ENCODE results near the gene ZNF823. TPM values are rescaled to one million over a fixed set of nuclear protein-coding genes. Genes with fewer than 3 reads are reported as not detected.
A peak's percentile ranks its signal among the peaks of the same experiment; 100 is the strongest.

ZNF823 gene
- total and polyA plus RNA-seq, 2 of the 4 experiments (the other 2 are of a cell fraction): 2.2 to 9.3 TPM

DNA sequence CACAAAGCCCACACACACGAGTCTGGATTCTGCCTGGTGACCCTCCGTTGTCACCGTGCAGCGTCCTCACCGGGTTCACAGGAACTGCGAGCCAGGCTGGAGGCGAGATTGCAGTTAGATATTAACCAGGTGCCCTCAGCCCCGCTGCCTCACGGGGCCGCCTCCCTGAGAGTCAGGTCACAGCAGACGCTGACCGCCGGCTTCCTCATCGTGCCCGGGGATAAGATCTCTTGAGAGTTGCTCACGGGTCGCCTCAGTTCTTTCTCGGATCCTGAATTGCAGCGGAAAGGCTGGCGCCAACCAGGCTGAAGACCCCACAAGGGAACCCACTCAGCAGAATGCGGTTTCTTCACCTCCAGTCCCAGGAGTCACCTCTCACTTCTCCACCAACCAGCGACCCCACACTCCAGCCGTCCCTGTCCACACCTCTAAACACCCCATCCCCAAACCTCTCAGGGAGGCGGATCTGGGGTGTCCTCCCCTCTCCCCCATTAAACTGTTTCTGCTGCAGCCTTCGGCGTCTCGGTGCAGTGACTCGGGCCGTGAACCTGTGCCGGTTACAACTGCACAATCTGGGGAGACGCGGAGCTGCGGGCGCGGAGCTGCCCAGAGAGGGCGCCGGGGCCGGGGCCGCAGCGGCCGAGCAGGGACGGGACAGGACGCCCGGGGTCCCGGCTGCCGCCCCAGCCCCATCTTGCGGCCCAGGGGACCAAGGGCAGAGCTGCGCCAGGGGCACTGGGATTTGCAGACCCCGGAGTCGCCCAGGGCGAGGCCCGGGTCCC, 591 bp downstream of the ZNF823 start:
- no peak overlapping the region for H2BK20ac ChIP-seq (ENCODE audit: low read depth, low read length)
- 2% methylated on average over 39 of the region's 52 CpGs; no CpG with 5 or more reads in 1 of the 2 experiments for WGBS, 2 experiments (ENCODE audit: extremely low coverage in 2 of 2, insufficient read length in 1 of 2)
- H3K56ac ChIP-seq (ENCODE audit: extremely low read depth, insufficient read depth, low read length): no peak overlapping the region
- no peaks in the 10 kb centered on the region for H4K20me1 ChIP-seq (ENCODE audit: insufficient read depth, low read length)
- H3K4ac ChIP-seq (ENCODE audit: low read depth, low read length): peak overlapping the region; percentile 51
- no peaks in the 10 kb centered on the region for H3K9me3 ChIP-seq (ENCODE audit: control insufficient read depth, insufficient read depth, low read length)
- TF ChIP-seq RFX5 (IDR thresholded peaks at IDR 0.05; ENCODE audit: low read depth, low read length): no peak
- TF ChIP-seq, protein P1, sequence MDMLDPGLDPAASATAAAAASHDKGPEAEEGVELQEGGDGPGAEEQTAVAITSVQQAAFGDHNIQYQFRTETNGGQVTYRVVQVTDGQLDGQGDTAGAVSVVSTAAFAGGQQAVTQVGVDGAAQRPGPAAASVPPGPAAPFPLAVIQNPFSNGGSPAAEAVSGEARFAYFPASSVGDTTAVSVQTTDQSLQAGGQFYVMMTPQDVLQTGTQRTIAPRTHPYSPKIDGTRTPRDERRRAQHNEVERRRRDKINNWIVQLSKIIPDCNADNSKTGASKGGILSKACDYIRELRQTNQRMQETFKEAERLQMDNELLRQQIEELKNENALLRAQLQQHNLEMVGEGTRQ (IDR thresholded peaks at IDR 0.05; ENCODE audit: low read depth, low read length): no peak
- TF ChIP-seq, protein P2, sequence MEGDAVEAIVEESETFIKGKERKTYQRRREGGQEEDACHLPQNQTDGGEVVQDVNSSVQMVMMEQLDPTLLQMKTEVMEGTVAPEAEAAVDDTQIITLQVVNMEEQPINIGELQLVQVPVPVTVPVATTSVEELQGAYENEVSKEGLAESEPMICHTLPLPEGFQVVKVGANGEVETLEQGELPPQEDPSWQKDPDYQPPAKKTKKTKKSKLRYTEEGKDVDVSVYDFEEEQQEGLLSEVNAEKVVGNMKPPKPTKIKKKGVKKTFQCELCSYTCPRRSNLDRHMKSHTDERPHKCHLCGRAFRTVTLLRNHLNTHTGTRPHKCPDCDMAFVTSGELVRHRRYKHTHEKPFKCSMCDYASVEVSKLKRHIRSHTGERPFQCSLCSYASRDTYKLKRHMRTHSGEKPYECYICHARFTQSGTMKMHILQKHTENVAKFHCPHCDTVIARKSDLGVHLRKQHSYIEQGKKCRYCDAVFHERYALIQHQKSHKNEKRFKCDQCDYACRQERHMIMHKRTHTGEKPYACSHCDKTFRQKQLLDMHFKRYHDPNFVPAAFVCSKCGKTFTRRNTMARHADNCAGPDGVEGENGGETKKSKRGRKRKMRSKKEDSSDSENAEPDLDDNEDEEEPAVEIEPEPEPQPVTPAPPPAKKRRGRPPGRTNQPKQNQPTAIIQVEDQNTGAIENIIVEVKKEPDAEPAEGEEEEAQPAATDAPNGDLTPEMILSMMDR (conservative IDR thresholded peaks at IDR 0.05; ENCODE audit: low read depth, low read length): 0 out of 2 replicates have a peak, but pooled peaks have one; percentile 5
- TF ChIP-seq BHLHE40 (IDR thresholded peaks at IDR 0.05; ENCODE audit: low read depth, low read length): no peak
- TF ChIP-seq MAFK (IDR thresholded peaks at IDR 0.05; ENCODE audit: low read depth, low read length): no peak
- no peak for TF ChIP-seq MAZ (IDR thresholded peaks at IDR 0.05; ENCODE audit: borderline replicate concordance, low read depth, low read length)
- no peak for TF ChIP-seq SMC3 (IDR thresholded peaks at IDR 0.05; ENCODE audit: low read depth, low read length)
- H3K36me3 ChIP-seq (ENCODE audit: control insufficient read depth, insufficient read depth, low read length): peaks cover 2% of the 10 kb centered on the region; the same call in 1 of the 2 replicates
- H4K8ac ChIP-seq (ENCODE audit: low read depth in 2 of 2, low read length in 2 of 2): no peak overlapping the region; a peak in 1 of 4 replicates
- DNase-seq (peak; percentile 12), ATAC-seq (ENCODE audit: low read depth) (peak; percentile 73)
- no peak overlapping the region for H2BK120ac ChIP-seq (ENCODE audit: low read depth, low read length)
- intact Hi-C loops (cut with micrococcal nuclease): no loop called here
- peak overlapping the region; percentile 97 for H2AFZ ChIP-seq (replicated peaks; ENCODE audit: low read length, poor library complexity)
- dilution Hi-C loops (cut with HindIII; ENCODE audit: low sequenced_read_pairs, unreplicated experiment): no loop called here
- H3K4me1 ChIP-seq (ENCODE audit: control insufficient read depth, insufficient read depth, low read length): peaks cover 7% of the 10 kb centered on the region
- no peak overlapping the region for H4K91ac ChIP-seq (ENCODE audit: insufficient read depth, low read depth, low read length)
- peak overlapping the region; percentile 66 for H3K4me3 ChIP-seq (ENCODE audit: insufficient read depth, low read depth, low read length)
- H3K4me2 ChIP-seq (ENCODE audit: low read depth, low read length): peak overlapping the region; percentile 85
- peak overlapping the region; percentile 44 for H3K9ac ChIP-seq (ENCODE audit: low read depth, low read length)
- no peak overlapping the region for H3K18ac ChIP-seq (ENCODE audit: low read depth, low read length)
- no peak overlapping the region for H2AK5ac ChIP-seq (ENCODE audit: low read depth, low read length)
- no TSS peak for BruUV-seq (replicated peaks)
- H4K5ac ChIP-seq (ENCODE audit: low read depth, low read length): no peak overlapping the region
- no peak overlapping the region for H2BK15ac ChIP-seq (ENCODE audit: low read depth, low read length)
- H3K14ac ChIP-seq (replicated peaks; ENCODE audit: low read depth, low read length): peak overlapping the region; percentile 52; the same call in 1 of the 2 replicates
- CTCF ChIA-PET: interaction anchor here (1.0 kb wide), 1 partner anchor 38 kb away, joined by 3 read pairs; no protein-coding TSS in a partner anchor
- H3K9me1 ChIP-seq (ENCODE audit: insufficient read depth, low read length): peaks cover 2% of the 10 kb centered on the region; the same call in 1 of the 2 replicates
- no peak overlapping the region for H2BK5ac ChIP-seq (ENCODE audit: low read depth, low read length, poor library complexity, severe bottlenecking)
- peak overlapping the region; percentile 79 for H3K23ac ChIP-seq (ENCODE audit: low read depth, low read length)
- peaks cover 3 to 36% of the 10 kb centered on the region in 2 experiments for H3K79me1 ChIP-seq (ENCODE audit: low read depth in 1 of 2, low read length in 2 of 2)
- no peaks in the 10 kb centered on the region for H3K27me3 ChIP-seq (ENCODE audit: control insufficient read depth, insufficient read depth, low read length)
- H3K27ac ChIP-seq (ENCODE audit: insufficient read depth, low read length): peak overlapping the region; percentile 43
- in situ Hi-C loops (cut with MboI; ENCODE audit: low sequenced_read_pairs): no loop called here
- peak overlapping the region; percentile 91 for H2AK9ac ChIP-seq (replicated peaks; ENCODE audit: low read depth, low read length, poor library complexity)
- POLR2A ChIA-PET (ENCODE audit: unreplicated experiment): interaction anchor here (0.7 kb wide), 1 partner anchor 144 kb away, joined by 4 read pairs; no protein-coding TSS in a partner anchor
